ENCODE measurements around the gene PNISR. TPM values are rescaled to one million over a fixed set of nuclear protein-coding genes. Genes with fewer than 3 reads are reported as not detected.
A peak's percentile ranks its signal among the peaks of the same experiment; 100 is the strongest.
"Not testable (repeated sequence)": the region's sequence is repeated elsewhere in the genome, so short reads cannot be mapped to it uniquely, and the experiment has no call there.

PNISR gene, protein sequence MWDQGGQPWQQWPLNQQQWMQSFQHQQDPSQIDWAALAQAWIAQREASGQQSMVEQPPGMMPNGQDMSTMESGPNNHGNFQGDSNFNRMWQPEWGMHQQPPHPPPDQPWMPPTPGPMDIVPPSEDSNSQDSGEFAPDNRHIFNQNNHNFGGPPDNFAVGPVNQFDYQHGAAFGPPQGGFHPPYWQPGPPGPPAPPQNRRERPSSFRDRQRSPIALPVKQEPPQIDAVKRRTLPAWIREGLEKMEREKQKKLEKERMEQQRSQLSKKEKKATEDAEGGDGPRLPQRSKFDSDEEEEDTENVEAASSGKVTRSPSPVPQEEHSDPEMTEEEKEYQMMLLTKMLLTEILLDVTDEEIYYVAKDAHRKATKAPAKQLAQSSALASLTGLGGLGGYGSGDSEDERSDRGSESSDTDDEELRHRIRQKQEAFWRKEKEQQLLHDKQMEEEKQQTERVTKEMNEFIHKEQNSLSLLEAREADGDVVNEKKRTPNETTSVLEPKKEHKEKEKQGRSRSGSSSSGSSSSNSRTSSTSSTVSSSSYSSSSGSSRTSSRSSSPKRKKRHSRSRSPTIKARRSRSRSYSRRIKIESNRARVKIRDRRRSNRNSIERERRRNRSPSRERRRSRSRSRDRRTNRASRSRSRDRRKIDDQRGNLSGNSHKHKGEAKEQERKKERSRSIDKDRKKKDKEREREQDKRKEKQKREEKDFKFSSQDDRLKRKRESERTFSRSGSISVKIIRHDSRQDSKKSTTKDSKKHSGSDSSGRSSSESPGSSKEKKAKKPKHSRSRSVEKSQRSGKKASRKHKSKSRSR
- total RNA-seq = 10 to 100 TPM; 88.8 to 91.6 TPM

DNA sequence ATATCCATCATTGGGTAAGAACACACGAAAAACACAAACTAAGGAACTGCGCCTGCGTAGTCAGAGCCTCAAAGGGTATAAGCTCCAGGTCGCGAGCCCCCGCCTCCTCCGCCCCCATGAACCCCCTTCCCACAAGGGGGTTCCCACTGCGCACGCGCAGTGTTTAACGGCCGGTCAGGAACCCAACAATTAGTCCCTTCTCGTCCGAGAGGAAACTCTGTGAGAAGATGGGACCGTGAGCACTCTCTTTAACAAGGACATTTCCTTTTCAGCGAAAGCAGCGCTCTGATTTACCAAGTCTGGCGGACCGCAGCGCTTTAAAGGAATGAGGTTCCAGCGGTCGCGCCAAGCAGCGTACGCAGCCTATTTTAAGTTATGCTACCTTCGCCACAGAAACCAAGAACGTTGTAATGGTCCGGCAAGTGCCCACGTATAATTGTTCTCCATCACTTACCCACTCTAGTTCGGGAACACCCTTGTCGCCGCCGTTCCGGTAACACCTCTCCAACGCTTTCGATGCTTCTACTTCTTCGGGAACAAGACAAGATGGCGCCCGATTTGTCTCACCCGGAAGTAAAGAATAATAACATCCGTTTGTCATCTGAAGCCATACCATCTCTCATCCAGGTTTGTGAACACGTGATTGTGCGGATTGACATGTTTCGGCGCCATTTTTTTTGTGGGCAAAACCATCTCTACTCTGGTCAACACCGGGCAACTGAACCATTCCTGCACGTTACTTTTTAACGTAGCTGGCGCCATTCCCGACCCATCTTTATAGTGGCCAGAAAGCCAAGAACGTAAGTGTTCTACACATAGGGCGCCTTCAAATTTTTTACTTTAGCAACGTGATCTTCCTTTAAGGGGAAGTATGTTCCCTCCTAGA, at the start of gene PNISR:
TSS of gene PNISR (minus strand) at position 548 of the 886 bp plus-strand sequence. CDS start 10,649 bp downstream, outside the sequence.
- H3K36me3 Mint-ChIP-seq = peaks cover 41% of the 10 kb centered on the region
- peak within 1 kb of the TSS; percentile 99 for H3K4me3 Mint-ChIP-seq
- DNase-seq = peak; percentile 83
- H3K9me3 Mint-ChIP-seq = no peaks in the 10 kb centered on the region
- no peaks in the 10 kb centered on the region for H3K27me3 Mint-ChIP-seq
- peaks cover 56% of the 10 kb centered on the region for H3K4me1 Mint-ChIP-seq
- peak within 1 kb of the TSS; percentile 99 for H3K27ac Mint-ChIP-seq

DNA sequence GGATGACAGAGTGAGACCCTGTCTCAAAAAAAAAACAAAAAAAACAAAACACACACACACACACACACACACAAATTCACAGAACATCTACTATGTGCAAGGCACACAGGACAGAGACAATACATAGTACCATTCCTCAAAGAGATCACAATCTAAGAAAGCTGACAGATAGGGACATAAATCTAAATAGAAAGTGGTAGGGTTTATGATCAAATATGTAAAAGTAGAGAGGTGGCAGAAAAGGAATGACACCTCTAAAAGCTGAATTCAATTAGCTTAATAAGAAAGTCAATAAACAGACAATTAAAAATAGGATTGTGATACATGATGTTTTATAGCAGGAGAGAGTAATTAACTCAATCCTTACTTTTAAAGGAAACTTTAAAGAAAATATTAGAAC, 48.6 kb upstream of the PNISR start:
- no peaks in the 10 kb centered on the region for H3K27me3 Mint-ChIP-seq
- H3K4me1 Mint-ChIP-seq = no peaks in the 10 kb centered on the region
- no peak overlapping the region for H3K4me3 Mint-ChIP-seq
- no peaks in the 10 kb centered on the region for H3K9me3 Mint-ChIP-seq
- H3K36me3 Mint-ChIP-seq = peaks cover 15% of the 10 kb centered on the region
- H3K27ac Mint-ChIP-seq = no peak overlapping the region
- no peak for DNase-seq

- no peaks in the 10 kb centered on the region for H3K4me1 Mint-ChIP-seq
Measured at GRCh38 chr6:99471638-99472037, 46.5 kb upstream of the PNISR start.

DNA sequence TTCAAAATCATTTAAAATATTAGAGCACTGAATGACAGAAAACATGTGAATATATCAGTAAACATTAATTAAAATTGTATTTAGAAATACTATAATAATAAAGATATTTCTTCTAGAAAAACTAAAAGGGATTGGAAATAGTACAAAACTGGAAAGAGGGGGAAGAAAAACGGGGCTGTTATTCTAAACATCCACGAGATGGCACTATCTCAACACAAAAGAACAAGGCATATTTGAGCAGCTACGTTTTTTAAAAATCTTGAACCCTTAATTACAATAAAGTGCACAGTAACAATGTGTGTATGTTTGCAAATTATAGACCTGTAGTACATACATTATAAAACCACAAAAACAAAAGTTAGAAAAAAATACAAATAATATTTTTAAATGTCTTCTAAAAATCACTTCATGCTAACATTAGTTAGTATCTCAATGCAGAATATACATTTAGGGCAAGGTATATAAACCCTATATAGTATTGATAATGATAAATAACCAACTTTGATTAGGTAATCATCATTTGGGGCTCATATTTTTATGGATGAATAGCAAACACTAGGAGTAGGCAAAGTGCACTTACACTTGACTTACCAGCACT, 42.5 kb upstream of the PNISR start:
- Mint-ChIP-seq H3K9me3 (no peaks in the 10 kb centered on the region), H3K36me3 (peaks cover 2% of the 10 kb centered on the region)

More at GRCh38 chr6:99471638-99472037, 46.5 kb upstream of the PNISR start:
- Mint-ChIP-seq H3K4me3 (no peak overlapping the region), H3K36me3 (peaks cover 9% of the 10 kb centered on the region), H3K9me3 (no peaks in the 10 kb centered on the region), H3K27me3 (no peaks in the 10 kb centered on the region), H3K27ac (no peak overlapping the region)
- DNase-seq = no peak

DNA sequence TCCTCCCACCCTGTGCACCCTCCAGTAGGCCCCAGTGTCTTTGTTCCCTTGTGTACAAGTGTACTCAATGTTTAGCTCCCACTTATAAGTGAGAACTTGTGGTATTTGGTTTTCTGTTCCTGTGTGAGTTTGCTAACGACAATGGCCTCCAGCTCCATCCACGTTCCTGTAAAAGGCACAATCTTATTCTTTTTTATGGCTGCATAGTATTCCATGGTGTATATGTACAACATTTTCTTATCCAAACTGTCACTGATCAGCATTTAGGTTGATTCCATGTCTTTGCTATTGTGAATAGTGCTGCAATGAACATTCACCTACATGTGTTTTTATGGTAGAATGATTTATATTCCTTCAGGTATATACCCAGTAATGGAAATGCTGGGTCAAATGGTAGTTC, 34.0 kb upstream of the PNISR start:
- peaks cover 46% of the 10 kb centered on the region for H3K36me3 Mint-ChIP-seq
- not testable (repeated sequence) for DNase-seq, H3K4me3 Mint-ChIP-seq

More for the DNA sequence above, 42.5 kb upstream of the PNISR start:
- Mint-ChIP-seq H3K27ac (no peak overlapping the region), H3K4me3 (no peak overlapping the region), H3K27me3 (no peaks in the 10 kb centered on the region), H3K4me1 (no peaks in the 10 kb centered on the region)
- DNase-seq = no peak

GRCh38 chr6:99458319-99458718, 33.2 kb upstream of the PNISR start:
- H3K9me3 Mint-ChIP-seq = peaks cover 18% of the 10 kb centered on the region
- no peak overlapping the region for H3K4me3 Mint-ChIP-seq
- DNase-seq = no peak
- H3K36me3 Mint-ChIP-seq = peaks cover 54% of the 10 kb centered on the region
- no peak overlapping the region for H3K27ac Mint-ChIP-seq
- H3K4me1 Mint-ChIP-seq = no peaks in the 10 kb centered on the region
- H3K27me3 Mint-ChIP-seq = no peaks in the 10 kb centered on the region

More for the DNA sequence above, 34.0 kb upstream of the PNISR start:
- H3K27me3 Mint-ChIP-seq, H3K27ac Mint-ChIP-seq, H3K4me1 Mint-ChIP-seq: not testable (repeated sequence)
- H3K9me3 Mint-ChIP-seq = peaks cover 14% of the 10 kb centered on the region

DNA sequence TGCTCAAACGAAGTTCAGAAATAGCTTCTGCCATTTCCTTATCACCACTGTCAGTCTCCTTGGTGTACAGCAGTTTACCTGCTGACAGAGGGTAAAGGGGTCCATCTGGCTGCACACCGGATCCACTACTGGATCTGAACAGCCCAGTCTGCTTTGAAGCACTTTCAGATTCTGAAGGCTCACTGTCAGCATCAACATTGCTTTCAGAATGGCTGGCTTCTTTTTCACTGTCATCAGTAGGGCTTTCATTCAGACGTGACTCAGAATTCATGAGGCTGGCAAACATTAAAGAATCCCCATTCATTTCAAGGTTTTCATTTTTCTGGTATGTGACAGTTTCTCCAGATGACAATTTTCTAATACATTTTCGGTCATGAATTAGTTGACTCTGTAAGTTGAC, 21.0 kb upstream of the PNISR start:
- H3K27me3 Mint-ChIP-seq = no peaks in the 10 kb centered on the region
- H3K9me3 Mint-ChIP-seq = peaks cover 4% of the 10 kb centered on the region
- peaks cover 58% of the 10 kb centered on the region for H3K36me3 Mint-ChIP-seq
- no peak overlapping the region for H3K4me3 Mint-ChIP-seq
- H3K27ac Mint-ChIP-seq = no peak overlapping the region
- no peak for DNase-seq
- peaks cover 2% of the 10 kb centered on the region for H3K4me1 Mint-ChIP-seq

DNA sequence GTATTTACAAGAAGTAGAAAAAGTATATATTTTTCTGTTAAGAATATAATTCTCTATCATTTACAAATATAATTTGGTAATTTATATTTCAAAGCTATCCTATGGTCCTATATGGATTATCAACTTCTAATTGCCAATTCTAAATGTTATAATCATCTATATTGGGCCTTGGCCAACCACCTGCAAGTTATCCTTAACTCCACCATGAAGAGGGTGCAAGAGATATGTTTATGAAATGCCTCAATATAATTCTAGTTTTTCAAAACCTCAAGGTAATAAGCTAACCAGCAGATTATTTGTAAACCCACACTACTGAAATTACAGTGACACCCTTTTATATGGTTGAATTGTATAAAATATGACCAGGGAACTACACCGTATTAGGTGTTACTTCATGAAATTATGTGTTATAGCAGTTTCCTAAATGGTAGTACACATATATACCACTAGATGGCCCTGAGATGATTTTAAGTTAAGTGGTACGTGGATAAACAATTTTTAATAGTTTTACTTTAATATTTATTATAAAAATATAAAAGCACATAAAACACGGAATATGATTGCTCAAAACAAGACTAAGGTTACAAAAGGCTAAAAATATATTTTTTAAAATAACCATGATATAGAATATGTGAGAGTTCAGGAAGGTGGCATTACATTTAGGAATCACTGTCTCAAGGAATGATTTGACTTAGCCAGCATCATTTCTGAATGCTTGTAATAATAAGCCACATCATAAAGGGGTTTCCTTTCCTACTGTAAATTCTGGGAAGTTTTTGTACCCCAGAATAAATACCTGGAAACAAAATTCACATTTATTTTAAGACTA, 9.8 kb upstream of the PNISR start:
- Mint-ChIP-seq H3K27me3 (no peaks in the 10 kb centered on the region), H3K4me3 (no peak overlapping the region), H3K9me3 (no peaks in the 10 kb centered on the region), H3K4me1 (no peaks in the 10 kb centered on the region), H3K36me3 (peaks cover 5% of the 10 kb centered on the region), H3K27ac (no peak overlapping the region)
- DNase-seq = no peak

DNA sequence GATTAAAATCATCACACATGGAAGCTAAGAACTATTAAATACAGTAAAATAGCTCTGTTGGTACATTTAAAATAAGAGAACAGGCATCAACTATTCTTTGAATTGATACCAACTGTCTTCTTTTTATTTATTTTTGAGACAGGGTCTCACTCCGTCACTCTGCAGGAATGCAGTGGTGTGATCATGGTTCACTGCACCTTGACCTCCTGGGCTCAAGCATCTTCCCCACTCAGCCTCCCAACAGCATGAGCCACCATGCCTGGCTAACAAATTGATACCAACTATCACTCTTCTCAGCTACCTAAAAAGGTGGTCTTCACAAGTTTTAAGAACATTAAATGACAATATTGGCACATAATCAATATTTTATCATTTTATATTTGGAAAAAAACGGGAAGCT, 7.8 kb upstream of the PNISR start:
- H3K9me3 Mint-ChIP-seq = no peaks in the 10 kb centered on the region
- peaks cover 4% of the 10 kb centered on the region for H3K36me3 Mint-ChIP-seq
- H3K27ac Mint-ChIP-seq = no peak overlapping the region
- peaks cover 2% of the 10 kb centered on the region for H3K4me1 Mint-ChIP-seq
- no peak for DNase-seq
- H3K27me3 Mint-ChIP-seq = no peaks in the 10 kb centered on the region
- H3K4me3 Mint-ChIP-seq = no peak overlapping the region

DNA sequence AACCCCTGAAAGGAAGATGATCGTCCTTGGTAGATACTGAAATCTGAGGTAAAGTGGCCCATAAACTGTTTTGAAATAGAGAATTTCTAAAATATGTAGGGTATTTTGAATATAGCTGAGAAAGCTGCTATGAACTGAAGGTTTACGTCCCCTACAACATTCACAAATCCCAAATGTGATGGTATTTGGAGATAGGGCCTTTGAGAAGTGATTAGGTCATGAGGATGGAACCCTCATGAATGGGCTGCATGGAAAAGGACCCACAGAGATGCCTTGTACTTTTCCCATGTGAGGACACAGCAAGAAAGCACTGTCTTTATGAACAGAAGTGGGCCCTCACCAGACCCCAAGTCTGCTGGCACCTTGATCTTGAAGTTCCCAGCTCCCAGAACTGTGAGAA, 6.8 kb upstream of the PNISR start:
- H3K27ac Mint-ChIP-seq = no peak overlapping the region
- no peak overlapping the region for H3K4me3 Mint-ChIP-seq
- peaks cover 11% of the 10 kb centered on the region for H3K4me1 Mint-ChIP-seq
- H3K36me3 Mint-ChIP-seq = peaks cover 10% of the 10 kb centered on the region
- no peaks in the 10 kb centered on the region for H3K9me3 Mint-ChIP-seq
- no peaks in the 10 kb centered on the region for H3K27me3 Mint-ChIP-seq
- DNase-seq = no peak

DNA sequence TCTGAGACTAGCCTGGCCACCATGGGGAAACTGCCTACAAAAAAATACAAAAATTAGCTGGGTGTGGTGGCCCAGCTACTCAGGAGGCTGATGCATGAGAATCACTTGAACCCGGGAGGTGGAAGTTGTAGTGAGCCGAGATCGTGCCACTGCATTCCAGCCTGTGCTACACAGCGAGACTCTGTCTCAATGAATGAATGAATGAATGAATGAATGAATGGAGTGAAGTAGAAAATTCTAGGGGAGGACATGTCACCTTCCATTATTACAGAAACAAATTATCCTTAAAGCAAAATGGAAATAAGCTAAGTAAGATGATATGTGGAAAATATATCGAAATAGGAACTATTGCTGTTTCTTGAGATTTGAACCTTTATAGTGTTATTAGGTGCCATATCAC, 2.9 kb upstream of the PNISR start:
- Mint-ChIP-seq H3K4me1 (peaks cover 35% of the 10 kb centered on the region), H3K4me3 (no peak overlapping the region), H3K27ac (no peak overlapping the region), H3K36me3 (peaks cover 26% of the 10 kb centered on the region), H3K9me3 (no peaks in the 10 kb centered on the region), H3K27me3 (no peaks in the 10 kb centered on the region)
- no peak for DNase-seq

- Mint-ChIP-seq H3K27me3 (no peaks in the 10 kb centered on the region), H3K36me3 (peaks cover 38% of the 10 kb centered on the region), H3K4me1 (peaks cover 44% of the 10 kb centered on the region), H3K27ac (peak overlapping the region; percentile 99), H3K9me3 (no peaks in the 10 kb centered on the region), H3K4me3 (peak overlapping the region; percentile 99)
- no peak for DNase-seq
Measured at GRCh38 chr6:99426451-99426757, 1.3 kb upstream of the PNISR start.

GRCh38 chr6:99425647-99426450, 741 bp upstream of the PNISR start:
- Mint-ChIP-seq H3K4me3 (peak overlapping the region; percentile 99), H3K27me3 (no peaks in the 10 kb centered on the region), H3K9me3 (no peaks in the 10 kb centered on the region), H3K4me1 (peaks cover 50% of the 10 kb centered on the region), H3K27ac (peak overlapping the region; percentile 99), H3K36me3 (peaks cover 41% of the 10 kb centered on the region)
- DNase-seq = peak; percentile 60
